B cell (primary cell): ENCODE data around the gene ACTL8. TPM values are rescaled to one million over a fixed set of nuclear protein-coding genes. Genes with fewer than 3 reads are reported as not detected.

Source experiments
- ATAC-seq: fragments of 200-7000 bp; cut with Tn5 transposase; one replicate; pipeline ENCODE4 v1.10.0; 2021; ENCODE audit warnings: low read depth, mild to moderate bottlenecking, moderate number of reproducible peaks, moderate library complexity
- CTCF ChIA-PET: fragments of 350-600 bp; sonication (Branson Sonifier 250); formaldehyde crosslinking; loops from one replicate; lab custom pipeline; 2021; ENCODE audit warnings: antibody characterized with exemption, inconsistent platforms; lab: Charles Lee
- POLR2A ChIA-PET: fragments of 350-600 bp; sonication (Branson Sonifier 250); formaldehyde crosslinking; loops from one replicate; lab custom pipeline; 2021; ENCODE audit warnings: antibody characterized with exemption; lab: Charles Lee
- DNase-seq: peaks from one replicate; pipeline ENCODE4 v3.0.0; 2013
- H2AFZ ChIP-seq: 2 replicates; pipeline ENCODE4 v1.6.1; 2012; ENCODE audit warnings: mild to moderate bottlenecking, low read depth, low read length; ENCODE audit not compliant: insufficient read depth, poor library complexity, severe bottlenecking
- H3K27ac ChIP-seq, 2 donors: 1 replicate in 1 of 2; 2 replicates in 1 of 2; pipeline ENCODE4 v1.5.1; 2012 to 2013; ENCODE audit warnings: low read length in 2 of 2, mild to moderate bottlenecking in 2 of 2, moderate library complexity in 1 of 2
- H3K27me3 ChIP-seq, 4 experiments: fragments of 200-600 bp in 1 of 4; sonication (generic) in 1 of 4; replicated peaks in 1 of 4; 1 replicate in 2 of 4; 2 replicates in 2 of 4; pipeline versions ENCODE4 v1.6.1 to v1.7.0; 2013 to 2016; ENCODE audit warnings: low read length in 3 of 4, mild to moderate bottlenecking in 2 of 4, mixed read lengths in 1 of 4, moderate library complexity in 1 of 4; ENCODE audit not compliant: insufficient read depth in 4 of 4, control insufficient read depth in 3 of 4; ENCODE audit errors: control extremely low read depth in 1 of 4
- H3K36me3 ChIP-seq, 2 experiments: replicated peaks in 1 of 2; 1 replicate in 1 of 2; 2 replicates in 1 of 2; pipeline versions ENCODE4 v1.6.1 to v1.7.1; 2013; ENCODE audit warnings: low read length in 1 of 2; ENCODE audit not compliant: insufficient read depth in 2 of 2, control insufficient read depth in 1 of 2; ENCODE audit errors: control extremely low read depth in 1 of 2, extremely low read depth in 1 of 2
- H3K4me1 ChIP-seq, 2 donors: fragments of 200-600 bp in 1 of 2; sonication (generic) in 1 of 2; 1 replicate in 1 of 2; 2 replicates in 1 of 2; pipeline versions ENCODE4 v1.5.1 to v1.6.1; 2013 to 2017; ENCODE audit warnings: low read length in 2 of 2; ENCODE audit not compliant: control insufficient read depth in 2 of 2, insufficient read depth in 2 of 2
- H3K4me2 ChIP-seq: replicated peaks from 2 replicates; pipeline ENCODE3; 2012; ENCODE audit warnings: mild to moderate bottlenecking, low read depth, low read length; ENCODE audit not compliant: poor library complexity, severe bottlenecking
- H3K4me3 ChIP-seq, 5 experiments: fragments of 200-600 bp in 1 of 5; sonication (generic) in 1 of 5; 1 replicate in 3 of 5; 2 replicates in 2 of 5; pipeline versions ENCODE4 v1.5.1 to v1.7.0; 2011 to 2016; ENCODE audit warnings: low read length in 4 of 5, mild to moderate bottlenecking in 4 of 5, low read depth in 2 of 5, control low read depth in 1 of 5, moderate library complexity in 1 of 5; ENCODE audit not compliant: insufficient read depth in 1 of 5; ENCODE audit errors: control extremely low read depth in 1 of 5, extremely low read depth in 1 of 5
- H3K79me2 ChIP-seq: fragments of 200-600 bp; sonication (generic); one replicate; pipeline ENCODE4 v1.6.0; 2016; ENCODE audit warnings: low read length; ENCODE audit not compliant: control insufficient read depth, insufficient read depth
- H3K9ac ChIP-seq: fragments of 200-600 bp; sonication (generic); 2 replicates; pipeline ENCODE4 v1.6.1; 2017; ENCODE audit warnings: mild to moderate bottlenecking, low read length, moderate library complexity
- H3K9me3 ChIP-seq, 3 donors: one replicate each; pipeline versions ENCODE4 v1.6.1 to v1.7.1; 2013; ENCODE audit warnings: low read length in 2 of 3; ENCODE audit not compliant: control insufficient read depth in 2 of 3, insufficient read depth in 1 of 3; ENCODE audit errors: control extremely low read depth in 1 of 3
- H4K20me1 ChIP-seq: 2 replicates; pipeline ENCODE4 v1.6.0; 2012; ENCODE audit warnings: mild to moderate bottlenecking, low read length; ENCODE audit not compliant: insufficient read depth, control insufficient read depth, poor library complexity, severe bottlenecking
- H3K27ac Mint-ChIP-seq: one replicate; pipeline ENCODE4 v1.8.0; 2021; ENCODE audit warnings: mixed read lengths
- H3K27me3 Mint-ChIP-seq: one replicate; pipeline ENCODE4 v1.8.0; 2021; ENCODE audit warnings: mixed read lengths
- H3K4me1 Mint-ChIP-seq: one replicate; pipeline ENCODE4 v1.8.0; 2021; ENCODE audit warnings: mixed read lengths
- H3K4me3 Mint-ChIP-seq: one replicate; pipeline ENCODE4 v1.8.0; 2021; ENCODE audit warnings: mixed read lengths
- H3K9me3 Mint-ChIP-seq: one replicate; pipeline ENCODE4 v1.8.0; 2022; ENCODE audit warnings: mixed read lengths; ENCODE audit not compliant: insufficient read depth
- EZH2 ChIP-seq: IDR thresholded peaks from 2 replicates; pipeline ENCODE4 v1.6.1; 2012; ENCODE audit warnings: borderline replicate concordance, low read depth, mild to moderate bottlenecking, moderate library complexity, low read length; ENCODE audit not compliant: insufficient read depth, poor library complexity, severe bottlenecking
- WGBS: methylation state at CpG from one replicate; pipeline ENCODE4 v1.1.5; 2013; ENCODE audit warnings: missing lambda C conversion rate; ENCODE audit not compliant: insufficient coverage; 5-methylcytosine and 5-hydroxymethylcytosine counted together
- intact Hi-C: fragments of 100-400 bp; cut with micrococcal nuclease; formaldehyde crosslinking; loops from one replicate; pipeline ENCODE4 v1.10.0; 2022
- polyA plus RNA-seq: library from polyadenylated mRNA; depleted of rRNA; stranded (reverse); fragments of >200 nt; gene quantifications from 2 replicates; pipeline ENCODE4 v1.2.3, GENCODE V29; 2012
- total RNA-seq, 2 donors: library from RNA; stranded (reverse); fragments of 120-200 nt in 1 of 2; gene quantifications; 1 replicate in 1 of 2; 2 replicates in 1 of 2; pipeline versions ENCODE4 v1.2.3 to v1.2.4, GENCODE V29; 2013 to 2022
- TF ChIP-seq, protein P1 (sequence below): fragments of 200-600 bp; IDR thresholded peaks from one replicate; pipeline ENCODE4 v1.8.0; 2022; ENCODE audit warnings: antibody characterized with exemption, mild to moderate bottlenecking

Gene ACTL8
- total and polyA plus RNA-seq, 2 donors (not counting 1 experiment from before 2014, with no cell fraction given) = not detected

GRCh38 chr1:17795836-17796645, 40.9 kb downstream of the ACTL8 start:
- DNase-seq (no peak), ATAC-seq (no peak)
- Mint-ChIP-seq H3K4me1 (no peaks in the 10 kb centered on the region), H3K4me3 (no peak overlapping the region), H3K27me3 (peaks cover 31% of the 10 kb centered on the region), H3K9me3 (no peaks in the 10 kb centered on the region), H3K27ac (no peak overlapping the region)
- H3K9ac ChIP-seq = no peak overlapping the region
- H3K4me1 ChIP-seq = no peaks in the 10 kb centered on the region
- peaks cover 0 to under 1% (median 0%) of the 10 kb centered on the region in 3 donors for H3K9me3 ChIP-seq
- ChIA-PET CTCF (no interaction called here), POLR2A (no interaction called here)
- no peaks in the 10 kb centered on the region for H4K20me1 ChIP-seq
- no peak overlapping the region for H3K4me2 ChIP-seq
- no peak overlapping the region for H3K4me3 ChIP-seq
- H3K27ac ChIP-seq = no peak overlapping the region
- H3K27me3 ChIP-seq = peaks cover 0 to 7% (median 0%) of the 10 kb centered on the region in 4 experiments
- no peaks in the 10 kb centered on the region for H3K36me3 ChIP-seq
- WGBS = 65% methylated on average over 7 of the region's 10 CpGs
- no peak overlapping the region for H2AFZ ChIP-seq
- intact Hi-C loops = no loop called here
- TF ChIP-seq EZH2 = no peak
- TF ChIP-seq, protein P1, sequence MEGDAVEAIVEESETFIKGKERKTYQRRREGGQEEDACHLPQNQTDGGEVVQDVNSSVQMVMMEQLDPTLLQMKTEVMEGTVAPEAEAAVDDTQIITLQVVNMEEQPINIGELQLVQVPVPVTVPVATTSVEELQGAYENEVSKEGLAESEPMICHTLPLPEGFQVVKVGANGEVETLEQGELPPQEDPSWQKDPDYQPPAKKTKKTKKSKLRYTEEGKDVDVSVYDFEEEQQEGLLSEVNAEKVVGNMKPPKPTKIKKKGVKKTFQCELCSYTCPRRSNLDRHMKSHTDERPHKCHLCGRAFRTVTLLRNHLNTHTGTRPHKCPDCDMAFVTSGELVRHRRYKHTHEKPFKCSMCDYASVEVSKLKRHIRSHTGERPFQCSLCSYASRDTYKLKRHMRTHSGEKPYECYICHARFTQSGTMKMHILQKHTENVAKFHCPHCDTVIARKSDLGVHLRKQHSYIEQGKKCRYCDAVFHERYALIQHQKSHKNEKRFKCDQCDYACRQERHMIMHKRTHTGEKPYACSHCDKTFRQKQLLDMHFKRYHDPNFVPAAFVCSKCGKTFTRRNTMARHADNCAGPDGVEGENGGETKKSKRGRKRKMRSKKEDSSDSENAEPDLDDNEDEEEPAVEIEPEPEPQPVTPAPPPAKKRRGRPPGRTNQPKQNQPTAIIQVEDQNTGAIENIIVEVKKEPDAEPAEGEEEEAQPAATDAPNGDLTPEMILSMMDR = no peak
- H3K79me2 ChIP-seq = no peaks in the 10 kb centered on the region

DNA sequence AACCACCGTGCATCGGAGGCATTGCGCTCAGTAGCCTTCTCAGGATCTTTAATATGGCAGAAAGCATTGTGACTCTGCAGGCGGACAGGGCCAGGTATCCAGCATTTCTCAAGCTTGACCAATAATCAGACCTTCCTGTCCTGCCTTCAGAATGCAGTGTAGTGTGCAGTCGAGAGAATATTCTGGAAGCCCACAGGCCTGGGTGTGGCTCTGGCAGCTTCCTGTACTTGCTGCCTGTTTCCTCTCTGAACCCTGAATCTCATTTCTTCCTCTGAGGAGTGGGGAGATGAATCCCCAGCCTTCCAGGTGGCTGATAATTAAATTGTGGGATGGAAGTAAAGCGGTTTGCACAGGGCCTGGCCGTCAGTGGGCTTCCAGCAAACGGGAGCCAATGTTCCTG, 42.3 kb downstream of the ACTL8 start:
- Histone ChIP-seq H3K9ac (no peak overlapping the region), H3K27ac (no peak overlapping the region), H3K4me1 (no peaks in the 10 kb centered on the region), H3K4me2 (no peak overlapping the region), H3K79me2 (no peaks in the 10 kb centered on the region), H3K27me3 (peaks cover 0 to 7% (median 0%) of the 10 kb centered on the region in 4 experiments), H3K9me3 (no peaks in the 10 kb centered on the region), H3K4me3 (no peak overlapping the region), H4K20me1 (no peaks in the 10 kb centered on the region), H3K36me3 (no peaks in the 10 kb centered on the region), H2AFZ (no peak overlapping the region)
- TF ChIP-seq, protein P1 = no peak
- no peak for TF ChIP-seq EZH2
- ChIA-PET POLR2A (no interaction called here), CTCF (no interaction called here)
- Mint-ChIP-seq H3K4me1 (no peaks in the 10 kb centered on the region), H3K4me3 (no peak overlapping the region), H3K9me3 (no peaks in the 10 kb centered on the region), H3K27me3 (peaks cover 33% of the 10 kb centered on the region), H3K27ac (no peak overlapping the region)
- intact Hi-C loops = no loop called here
- ATAC-seq (no peak), DNase-seq (no peak)
- WGBS = 72% methylated on average over 8 of the region's 8 CpGs
